CD14-positive monocyte (primary cell): ENCODE data around the gene RPS6KA3. TPM values are rescaled to one million over a fixed set of nuclear protein-coding genes. Genes with fewer than 3 reads are reported as not detected.
A peak's percentile ranks its signal among the peaks of the same experiment; 100 is the strongest.

Experiments used
- DNase-seq, 3 donors: peaks; one replicate each; pipeline ENCODE4 v3.0.0-alpha.2; 2011 to 2022
- H2AFZ ChIP-seq: 2 replicates; pipeline ENCODE4 v1.6.0; 2012; ENCODE audit warnings: mild to moderate bottlenecking, low read depth, low read length, inconsistent platforms; ENCODE audit not compliant: insufficient read depth, poor library complexity, severe bottlenecking
- H3K27ac ChIP-seq, 2 donors: 1 replicate in 1 of 2; 2 replicates in 1 of 2; pipeline ENCODE4 v1.5.1; 2012 to 2013; ENCODE audit warnings: low read length in 2 of 2, control low read depth in 1 of 2, inconsistent platforms in 1 of 2, low read depth in 1 of 2, mild to moderate bottlenecking in 1 of 2
- H3K27me3 ChIP-seq, 2 donors: one replicate each; pipeline versions ENCODE4 v1.6.0 to v1.6.1; 2011 to 2013; ENCODE audit warnings: low read length in 2 of 2; ENCODE audit not compliant: control insufficient read depth in 2 of 2, insufficient read depth in 2 of 2
- H3K36me3 ChIP-seq, 2 donors: replicated peaks in 1 of 2; 1 replicate in 1 of 2; 2 replicates in 1 of 2; pipeline versions ENCODE4 v1.5.1 to v1.6.1; 2012 to 2013; ENCODE audit warnings: low read length in 2 of 2, control low read depth in 1 of 2, inconsistent platforms in 1 of 2, mild to moderate bottlenecking in 1 of 2; ENCODE audit not compliant: insufficient read depth in 2 of 2, control insufficient read depth in 1 of 2
- H3K4me1 ChIP-seq, 2 donors: 1 replicate in 1 of 2; 2 replicates in 1 of 2; pipeline versions ENCODE4 v1.5.1 to v1.6.1; 2012 to 2013; ENCODE audit warnings: low read length in 2 of 2, control low read depth in 1 of 2, inconsistent platforms in 1 of 2, mild to moderate bottlenecking in 1 of 2, moderate library complexity in 1 of 2; ENCODE audit not compliant: insufficient read depth in 2 of 2, control insufficient read depth in 1 of 2
- H3K4me2 ChIP-seq: replicated peaks from 2 replicates; pipeline ENCODE3; 2012; ENCODE audit warnings: low read length, moderate library complexity, mild to moderate bottlenecking; ENCODE audit not compliant: poor library complexity, severe bottlenecking; ENCODE audit errors: extremely low read depth
- H3K4me3 ChIP-seq, 3 experiments: fragments of 200-600 bp in 1 of 3; sonication (generic) in 1 of 3; replicated peaks in 1 of 3; 1 replicate in 2 of 3; 2 replicates in 1 of 3; pipeline ENCODE4 v1.5.1; 2011 to 2013; ENCODE audit warnings: low read length in 3 of 3, mild to moderate bottlenecking in 3 of 3, control low read depth in 2 of 3, low read depth in 2 of 3, inconsistent platforms in 1 of 3, moderate library complexity in 1 of 3
- H3K79me2 ChIP-seq: 2 replicates; pipeline ENCODE4 v1.6.0; 2012; ENCODE audit warnings: mild to moderate bottlenecking, control low read depth, inconsistent platforms, low read length, moderate library complexity; ENCODE audit not compliant: insufficient read depth
- H3K9ac ChIP-seq: 2 replicates; pipeline ENCODE4 v1.6.0; 2017; ENCODE audit warnings: low read length, mild to moderate bottlenecking; ENCODE audit not compliant: insufficient read depth, poor library complexity, severe bottlenecking
- H3K9me3 ChIP-seq, 2 donors: replicated peaks in 1 of 2; 1 replicate in 1 of 2; 2 replicates in 1 of 2; pipeline versions ENCODE4 v1.5.1 to v1.6.1; 2012 to 2013; ENCODE audit warnings: low read length in 2 of 2, control low read depth in 1 of 2; ENCODE audit not compliant: control insufficient read depth in 1 of 2, insufficient read depth in 1 of 2
- H4K20me1 ChIP-seq: 2 replicates; pipeline ENCODE4 v1.6.0; 2012; ENCODE audit warnings: mild to moderate bottlenecking, low read length, control low read depth, moderate library complexity; ENCODE audit not compliant: insufficient read depth
- H3K27ac Mint-ChIP-seq, 7 donors: one replicate each; pipeline ENCODE4 v1.8.0; 2020; ENCODE audit warnings: mild to moderate bottlenecking in 7 of 7, mixed read lengths in 7 of 7, moderate library complexity in 6 of 7, inconsistent platforms in 2 of 7
- H3K27me3 Mint-ChIP-seq, 3 donors: one replicate each; pipeline ENCODE4 v1.8.0; 2021 to 2022; ENCODE audit warnings: low read depth in 3 of 3, mild to moderate bottlenecking in 3 of 3, mixed read lengths in 3 of 3, moderate library complexity in 3 of 3, inconsistent platforms in 1 of 3
- H3K36me3 Mint-ChIP-seq, 2 donors: one replicate each; pipeline ENCODE4 v1.8.0; 2020; ENCODE audit warnings: mixed read lengths in 2 of 2, inconsistent platforms in 1 of 2, mild to moderate bottlenecking in 1 of 2
- H3K4me1 Mint-ChIP-seq: one replicate; pipeline ENCODE4 v1.8.0; 2020; ENCODE audit warnings: mild to moderate bottlenecking, mixed read lengths
- H3K4me3 Mint-ChIP-seq, 2 donors: one replicate each; pipeline ENCODE4 v1.8.0; 2020; ENCODE audit warnings: mild to moderate bottlenecking in 2 of 2, mixed read lengths in 2 of 2, moderate library complexity in 1 of 2
- H3K9me3 Mint-ChIP-seq, 7 donors: one replicate each; pipeline ENCODE4 v1.8.0; 2020 to 2022; ENCODE audit warnings: mixed read lengths in 7 of 7, mild to moderate bottlenecking in 6 of 7, moderate library complexity in 6 of 7, inconsistent platforms in 2 of 7
- CTCF ChIP-seq: fragments of 200-600 bp; IDR thresholded peaks from one replicate; pipeline ENCODE4 v1.8.0; 2022; ENCODE audit warnings: antibody characterized with exemption, mild to moderate bottlenecking
- WGBS: methylation state at CpG from one replicate; pipeline ENCODE4 v1.1.5; 2013; ENCODE audit warnings: missing lambda C conversion rate; ENCODE audit not compliant: insufficient coverage; 5-methylcytosine and 5-hydroxymethylcytosine counted together
- intact Hi-C, 2 donors: fragments of 100-400 bp; cut with micrococcal nuclease; formaldehyde crosslinking; loops; one replicate each; pipeline versions ENCODE4 v1.15.0 to v1.15.1; 2023
- polyA plus RNA-seq, 3 donors: library from polyadenylated mRNA; depleted of rRNA in 1 of 3; unstranded in 2 of 3; stranded (reverse) in 1 of 3; fragments of 300-500 nt in 2 of 3; fragments of >200 nt in 1 of 3; fragmentation: Illumina TruSeq in 2 of 3; gene quantifications; 1 replicate in 2 of 3; 2 replicates in 1 of 3; pipeline ENCODE4 v1.2.3, GENCODE V29; 2012 to 2021

RPS6KA3 gene
- polyA plus RNA-seq, 3 donors = 14.6 to 28.2 (median 21.6) TPM

- Histone ChIP-seq H3K27me3 (peaks cover 0 to 15% of the 10 kb centered on the region in 2 donors), H3K4me3 (no peak overlapping the region), H3K36me3 (peaks cover 0 to 3% of the 10 kb centered on the region in 2 donors), H3K4me2 (no peak overlapping the region), H3K4me1 (peaks cover 29 to 49% of the 10 kb centered on the region in 2 donors), H3K27ac (no peak overlapping the region), H3K9ac (no peak overlapping the region), H3K9me3 (no peaks in the 10 kb centered on the region), H2AFZ (no peak overlapping the region), H3K79me2 (peaks cover 20% of the 10 kb centered on the region), H4K20me1 (peaks cover 15% of the 10 kb centered on the region)
- Mint-ChIP-seq H3K9me3 (peaks cover 0 to 6% (median 0%) of the 10 kb centered on the region in 7 donors), H3K27ac (peak overlapping the region in 3 of 7 donors; percentile 27 to 75 (median 42)), H3K36me3 (peaks cover 0 to 5% of the 10 kb centered on the region in 2 donors), H3K4me1 (peaks cover 38% of the 10 kb centered on the region), H3K4me3 (no peak overlapping the region), H3K27me3 (peaks cover 0 to 33% (median 0%) of the 10 kb centered on the region in 3 donors)
- no CpG with 5 or more reads among the region's 3 CpGs for WGBS
- DNase-seq = peak in 2 of 3 donors; percentile 18 to 36
- TF ChIP-seq CTCF = no peak
- intact Hi-C loops = no loop called here
Measured at GRCh38 chrX:20144491-20144890, 122.2 kb downstream of the RPS6KA3 start.

GRCh38 chrX:20143561-20143960, 123.1 kb downstream of the RPS6KA3 start:
- peaks cover 0 to 29% (median 0%) of the 10 kb centered on the region in 3 donors for H3K27me3 Mint-ChIP-seq
- no peak overlapping the region for H3K4me3 Mint-ChIP-seq
- no peak for DNase-seq
- Histone ChIP-seq H3K27ac (no peak overlapping the region), H4K20me1 (peaks cover 18% of the 10 kb centered on the region), H3K4me2 (no peak overlapping the region), H3K4me1 (peaks cover 34 to 53% of the 10 kb centered on the region in 2 donors), H3K36me3 (peaks cover 0 to 11% of the 10 kb centered on the region in 2 donors), H3K9me3 (no peaks in the 10 kb centered on the region), H3K4me3 (no peak overlapping the region), H3K9ac (no peak overlapping the region), H3K79me2 (peaks cover 30% of the 10 kb centered on the region), H2AFZ (no peak overlapping the region), H3K27me3 (peaks cover 0 to 9% of the 10 kb centered on the region in 2 donors)
- no CpG with 5 or more reads among the region's 2 CpGs for WGBS
- peaks cover 0 to 5% (median 0%) of the 10 kb centered on the region in 7 donors for H3K9me3 Mint-ChIP-seq
- TF ChIP-seq CTCF = no peak
- peaks cover 0 to 12% of the 10 kb centered on the region in 2 donors for H3K36me3 Mint-ChIP-seq
- H3K4me1 Mint-ChIP-seq = peaks cover 40% of the 10 kb centered on the region
- H3K27ac Mint-ChIP-seq = peak overlapping the region in 2 of 7 donors; percentile 36 to 43
- intact Hi-C loops = no loop called here
